HUDEP-2 (cell line): ENCODE measurements around the gene PDP2.
A peak's percentile ranks its signal among the peaks of the same experiment; 100 is the strongest.

Source experiments
- DNase-seq, 76 experiments: peaks; one replicate each; lab custom pipeline; 2025; ENCODE audit not compliant: unreplicated experiment in 76 of 76; lab: John Stamatoyannopoulos, UW

Gene PDP2, protein sequence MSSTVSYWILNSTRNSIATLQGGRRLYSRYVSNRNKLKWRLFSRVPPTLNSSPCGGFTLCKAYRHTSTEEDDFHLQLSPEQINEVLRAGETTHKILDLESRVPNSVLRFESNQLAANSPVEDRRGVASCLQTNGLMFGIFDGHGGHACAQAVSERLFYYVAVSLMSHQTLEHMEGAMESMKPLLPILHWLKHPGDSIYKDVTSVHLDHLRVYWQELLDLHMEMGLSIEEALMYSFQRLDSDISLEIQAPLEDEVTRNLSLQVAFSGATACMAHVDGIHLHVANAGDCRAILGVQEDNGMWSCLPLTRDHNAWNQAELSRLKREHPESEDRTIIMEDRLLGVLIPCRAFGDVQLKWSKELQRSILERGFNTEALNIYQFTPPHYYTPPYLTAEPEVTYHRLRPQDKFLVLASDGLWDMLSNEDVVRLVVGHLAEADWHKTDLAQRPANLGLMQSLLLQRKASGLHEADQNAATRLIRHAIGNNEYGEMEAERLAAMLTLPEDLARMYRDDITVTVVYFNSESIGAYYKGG

GRCh38 chr16:66880288-66881013, at the start of gene PDP2:
Gene PDP2, plus strand, starts transcription at chr16:66880515. Its CDS starts 3,770 bp downstream, at chr16:66884285.
- DNase-seq = peak in 74 of 76 experiments; percentile 53 to 94 (median 88)

GRCh38 chr16:66832190-66832589, 48.1 kb upstream of the PDP2 start:
- DNase-seq = no peak

DNA sequence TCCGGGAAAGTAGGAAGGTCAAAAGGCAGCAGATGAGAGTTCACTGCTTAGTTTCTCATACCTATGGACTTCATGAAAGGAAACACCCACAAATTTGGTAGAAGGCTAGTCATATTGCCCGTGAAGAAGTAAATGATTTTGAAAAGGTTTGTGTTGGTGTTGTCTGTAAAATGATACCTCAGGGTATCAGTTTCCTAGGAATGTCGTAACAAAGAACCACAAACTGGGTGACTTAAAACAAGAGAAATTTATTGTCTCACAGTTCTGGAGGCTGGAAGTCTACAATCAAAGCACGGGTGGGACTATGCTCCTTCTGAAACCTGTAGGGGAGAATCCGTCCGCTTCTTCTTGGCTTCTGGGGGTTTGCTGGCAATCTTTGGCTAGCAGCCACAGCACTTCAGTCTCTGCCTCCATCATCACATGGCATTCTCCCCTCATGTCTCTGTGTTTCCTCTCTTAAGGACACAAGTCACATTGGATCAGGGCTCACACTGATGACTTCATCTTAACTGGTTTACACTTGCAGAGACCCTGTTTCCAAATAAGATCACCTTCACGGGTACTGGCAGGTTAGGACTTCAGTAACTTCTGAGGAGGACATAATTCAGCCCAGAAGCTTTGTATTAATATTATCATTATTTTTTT, 47.5 kb upstream of the PDP2 start:
- no peak for DNase-seq

- DNase-seq = no peak
Measured at GRCh38 chr16:66834746-66835145, 45.6 kb upstream of the PDP2 start.

- DNase-seq = no peak
Measured at GRCh38 chr16:66840883-66841282, 39.4 kb upstream of the PDP2 start.

- no peak for DNase-seq
Measured at GRCh38 chr16:66841366-66841765, 38.9 kb upstream of the PDP2 start.

DNA sequence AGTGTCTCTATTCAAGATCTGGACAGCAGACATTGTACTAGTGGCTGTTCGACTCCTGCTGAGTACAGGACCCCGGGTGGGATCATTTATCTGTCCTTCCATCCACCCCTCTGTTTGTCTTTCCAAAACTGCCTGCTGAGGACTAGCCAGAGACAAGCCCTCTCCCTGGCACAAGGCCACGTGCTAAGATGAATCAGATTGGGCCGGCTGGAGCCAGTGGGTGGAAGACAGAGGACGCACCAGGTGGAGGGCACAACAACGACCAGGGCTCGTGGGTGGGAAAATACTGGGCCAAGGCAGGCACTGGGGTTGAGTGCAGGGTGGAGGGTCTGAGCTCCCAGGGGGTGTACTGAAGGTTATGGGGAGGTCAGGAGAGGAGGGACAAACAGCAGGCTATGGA, 37.5 kb upstream of the PDP2 start:
- DNase-seq = peak in 60 of 76 experiments; percentile 4 to 72 (median 38)

DNA sequence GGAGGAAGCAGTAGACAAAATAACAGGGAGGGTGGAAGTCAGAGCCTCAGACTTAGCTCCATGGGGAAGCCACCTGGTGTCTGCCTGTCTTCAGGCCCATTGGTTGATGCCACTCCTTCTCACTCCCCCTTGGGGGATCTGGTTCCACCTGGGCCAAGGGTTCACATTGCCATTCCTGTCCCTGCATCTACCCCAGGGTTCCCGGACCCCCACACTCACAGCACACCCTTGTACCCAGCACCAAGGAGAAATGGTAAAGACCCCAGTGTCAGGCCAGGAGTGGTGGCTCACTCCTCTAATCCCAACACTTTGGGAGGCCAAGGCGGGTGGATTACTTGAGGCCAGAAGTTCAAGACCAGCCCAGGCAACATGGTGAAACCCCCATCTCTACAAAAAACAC, 37.1 kb upstream of the PDP2 start:
- DNase-seq = no peak

GRCh38 chr16:66844009-66844341, 36.3 kb upstream of the PDP2 start:
- DNase-seq = no peak

DNA sequence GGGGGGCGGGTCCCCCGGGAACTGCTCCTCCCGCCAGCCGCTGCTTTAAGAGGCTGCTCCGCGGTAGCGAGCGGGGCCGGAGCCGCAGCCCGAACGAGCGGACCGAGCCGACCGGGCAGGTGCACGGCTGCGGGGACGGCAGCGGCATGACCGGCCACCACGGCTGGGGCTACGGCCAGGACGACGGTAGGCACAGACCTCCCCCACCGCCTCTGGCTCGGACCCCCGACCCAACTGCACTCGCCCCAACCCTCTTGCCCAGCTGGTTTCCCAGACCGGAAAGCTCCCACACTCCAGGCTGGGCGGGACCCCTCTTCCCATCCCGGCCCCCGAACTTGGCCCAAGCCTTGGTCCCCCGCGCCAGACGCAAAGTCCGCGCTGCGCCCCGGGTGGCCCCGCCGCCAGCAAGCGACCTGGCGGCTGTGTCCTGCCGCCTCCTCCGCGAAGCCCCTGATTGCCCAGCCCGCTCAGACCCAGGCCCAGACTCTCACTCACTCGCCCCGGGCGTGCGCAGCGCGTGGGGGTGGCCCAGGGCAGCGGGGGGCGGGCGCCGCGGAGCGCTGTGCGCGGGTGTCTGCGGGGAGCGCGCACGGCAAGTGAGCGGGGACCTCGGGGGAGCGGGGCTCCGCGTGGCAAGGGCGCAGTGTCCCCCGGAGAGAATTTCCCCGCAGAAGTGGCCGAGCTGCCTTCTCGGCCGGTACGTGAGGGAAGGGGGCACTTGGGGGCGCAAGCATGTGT, 35.8 kb upstream of the PDP2 start, which contains the start of gene CA7:
Gene CA7 (plus strand): TSS at position 73 of the 738 bp plus-strand sequence. CDS start 74 bp downstream, at position 147.
- DNase-seq = no peak

DNA sequence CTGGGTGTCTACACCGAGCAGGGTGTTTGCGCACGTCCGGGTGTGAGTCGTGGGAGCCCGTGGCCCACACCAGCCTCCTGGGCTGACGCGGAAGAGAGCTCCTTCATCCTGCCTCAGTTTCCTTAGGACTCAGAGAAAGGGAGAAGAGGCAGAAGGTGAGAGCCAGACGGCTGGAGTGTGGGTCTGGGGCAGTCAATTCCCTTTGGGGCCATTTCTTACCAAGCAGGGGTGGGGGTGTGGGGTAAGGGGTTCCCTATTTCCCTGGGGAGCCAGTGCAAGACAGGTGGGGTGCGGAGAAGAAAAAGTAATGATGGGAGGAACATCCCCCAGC, 35.3 kb upstream of the PDP2 start:
- DNase-seq = no peak

DNA sequence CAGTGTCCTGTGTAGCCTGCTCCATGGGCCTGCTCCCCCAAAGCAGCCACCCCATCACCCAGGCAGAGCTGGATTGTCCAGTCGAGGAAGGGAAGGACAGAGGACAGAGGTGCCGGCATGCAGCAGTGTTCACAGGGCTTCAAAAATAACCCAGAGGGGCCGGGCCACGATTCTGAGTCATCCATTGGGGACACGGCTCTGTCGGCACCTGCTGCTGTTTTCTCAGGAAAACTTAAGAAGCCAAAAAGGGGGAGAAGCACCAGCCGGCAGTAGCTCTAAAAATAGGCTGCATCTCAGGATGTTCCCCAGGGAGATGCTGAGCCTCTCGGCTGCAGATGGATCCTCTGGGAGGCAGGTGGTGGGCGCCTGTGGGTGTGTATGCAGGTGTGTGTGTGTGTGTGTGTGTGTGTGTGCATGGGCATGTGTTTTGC, 34.5 kb upstream of the PDP2 start:
- no peak for DNase-seq

DNA sequence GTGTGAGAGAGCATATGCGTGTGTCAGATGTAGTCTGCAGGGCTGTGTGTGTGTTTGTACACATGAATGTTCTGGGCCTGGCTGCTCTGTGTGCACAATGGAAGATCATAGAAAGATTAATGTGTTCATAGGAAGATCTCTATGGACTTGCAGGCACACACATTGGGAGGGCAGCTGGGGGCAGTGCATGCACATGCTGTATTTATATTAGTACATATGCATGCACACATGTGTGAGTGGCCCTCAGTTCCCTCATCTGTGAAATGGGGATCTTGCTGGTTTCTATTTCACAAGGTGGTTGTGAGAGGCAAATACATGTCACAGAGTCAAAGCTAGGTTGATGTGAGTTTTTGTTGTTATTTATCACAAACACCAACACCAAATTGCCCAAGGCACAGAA, 34.0 kb upstream of the PDP2 start:
- DNase-seq = no peak

DNA sequence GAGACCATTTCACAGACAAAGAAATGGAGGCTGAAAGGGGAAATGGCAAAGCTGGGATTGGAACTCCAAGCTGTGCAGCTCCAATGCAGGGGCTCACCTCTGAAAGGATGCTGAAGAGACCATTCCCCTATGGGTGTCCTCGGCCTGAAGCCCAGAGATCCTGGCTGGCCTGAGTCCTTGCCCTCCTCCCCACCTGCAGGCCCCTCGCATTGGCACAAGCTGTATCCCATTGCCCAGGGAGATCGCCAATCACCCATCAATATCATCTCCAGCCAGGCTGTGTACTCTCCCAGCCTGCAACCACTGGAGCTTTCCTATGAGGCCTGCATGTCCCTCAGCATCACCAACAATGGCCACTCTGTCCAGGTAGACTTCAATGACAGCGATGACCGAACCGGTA, 33.5 kb upstream of the PDP2 start:
- no peak for DNase-seq

DNA sequence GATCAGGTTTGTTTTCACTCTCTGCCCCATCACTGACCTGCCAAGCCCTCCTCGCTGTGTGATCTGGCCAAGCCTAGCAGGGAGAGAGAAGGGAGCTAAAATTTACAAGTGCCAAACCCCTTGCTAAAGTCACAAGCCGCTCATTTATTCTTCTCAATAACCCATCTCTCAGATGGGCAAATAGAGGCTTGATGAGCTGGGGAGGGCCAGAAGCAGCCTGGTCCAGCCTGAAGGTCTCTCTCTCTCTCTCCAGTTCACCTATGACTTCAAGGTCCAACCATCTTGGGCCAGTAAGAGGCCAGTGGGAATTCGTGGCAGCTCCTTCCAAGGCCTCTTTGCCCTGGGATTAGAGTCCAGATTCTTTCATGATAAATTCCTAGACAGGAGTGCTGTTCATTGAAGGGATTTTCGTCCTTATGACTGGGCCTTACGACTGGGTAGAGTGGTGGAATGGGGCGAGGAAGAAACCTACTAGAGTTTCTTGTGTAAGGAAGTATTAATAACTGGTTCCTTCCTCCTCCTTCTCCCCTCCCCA, 32.7 kb upstream of the PDP2 start:
- no peak for DNase-seq

- DNase-seq = no peak
Measured at GRCh38 chr16:66848172-66848571, 32.1 kb upstream of the PDP2 start.

DNA sequence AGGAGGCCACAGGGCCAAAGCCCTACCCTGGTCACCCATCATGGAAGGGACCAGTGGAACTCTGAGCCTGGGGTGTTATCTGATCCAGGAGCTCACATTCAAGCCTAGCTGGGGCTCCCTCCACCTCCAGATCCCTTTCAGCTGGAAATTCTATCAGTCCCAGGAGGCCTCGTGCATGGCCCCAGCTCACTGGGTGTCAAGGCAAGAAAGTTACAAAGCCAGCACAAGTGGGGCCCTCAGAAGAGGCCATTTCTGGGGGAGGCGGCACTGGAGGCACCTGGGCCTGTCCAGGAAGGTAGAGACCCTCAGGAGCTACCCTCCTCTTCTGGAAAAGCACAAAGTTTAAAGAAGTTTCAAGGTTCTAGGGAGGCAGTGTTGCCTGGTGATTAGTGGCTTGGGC, 31.3 kb upstream of the PDP2 start:
- no peak for DNase-seq

DNA sequence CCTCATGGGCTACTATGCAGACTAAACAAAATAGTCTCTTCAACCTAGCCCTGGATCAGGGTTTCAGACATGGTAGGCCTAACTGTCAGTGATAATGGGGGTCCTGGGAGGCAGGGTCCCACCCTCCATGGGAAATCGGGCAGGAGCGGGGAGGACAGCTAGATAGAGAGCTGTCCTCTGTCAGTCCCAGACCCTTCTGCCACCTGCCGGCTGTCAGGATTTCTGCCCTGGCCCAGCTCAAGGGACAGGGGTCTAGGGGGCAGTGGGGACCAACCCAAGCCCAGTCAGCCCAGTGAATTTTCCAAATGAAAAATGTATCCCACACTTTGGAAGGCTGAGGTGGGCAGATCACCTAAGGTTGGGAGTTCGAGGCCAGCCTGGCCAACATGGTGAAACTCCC, 30.8 kb upstream of the PDP2 start:
- no peak for DNase-seq

DNA sequence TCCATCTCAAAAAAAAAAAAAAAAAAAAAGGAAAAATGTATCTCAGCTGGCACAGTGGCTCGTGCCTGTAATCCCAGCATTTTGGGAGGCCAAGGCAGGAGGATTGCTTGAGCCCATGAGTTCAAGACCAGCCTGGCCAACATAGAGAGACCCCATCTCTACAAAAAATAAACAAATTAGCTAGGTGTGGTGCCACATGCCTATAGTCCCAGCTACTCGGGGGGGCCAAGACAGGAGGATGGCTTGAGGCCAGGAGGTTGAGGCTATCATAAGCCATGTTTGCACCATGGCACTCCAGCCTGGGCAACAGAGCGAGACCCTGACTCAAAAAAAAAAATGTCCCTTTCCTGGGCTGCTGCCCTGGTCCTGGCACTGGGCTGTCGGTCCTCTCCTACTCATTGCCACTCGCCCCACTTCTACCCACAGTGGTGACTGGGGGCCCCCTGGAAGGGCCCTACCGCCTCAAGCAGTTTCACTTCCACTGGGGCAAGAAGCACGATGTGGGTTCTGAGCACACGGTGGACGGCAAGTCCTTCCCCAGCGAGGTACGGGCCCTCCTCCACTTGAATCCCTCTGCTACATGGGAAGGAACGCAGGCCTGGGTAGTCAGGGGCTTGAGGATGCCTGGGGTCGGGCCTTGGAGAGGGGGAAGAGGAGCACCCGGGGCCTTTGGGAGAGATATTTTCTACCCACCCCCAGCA, 30.1 kb upstream of the PDP2 start:
- DNase-seq = no peak
